ENCODE data around the gene NGEF.

The NGEF gene

DNA sequence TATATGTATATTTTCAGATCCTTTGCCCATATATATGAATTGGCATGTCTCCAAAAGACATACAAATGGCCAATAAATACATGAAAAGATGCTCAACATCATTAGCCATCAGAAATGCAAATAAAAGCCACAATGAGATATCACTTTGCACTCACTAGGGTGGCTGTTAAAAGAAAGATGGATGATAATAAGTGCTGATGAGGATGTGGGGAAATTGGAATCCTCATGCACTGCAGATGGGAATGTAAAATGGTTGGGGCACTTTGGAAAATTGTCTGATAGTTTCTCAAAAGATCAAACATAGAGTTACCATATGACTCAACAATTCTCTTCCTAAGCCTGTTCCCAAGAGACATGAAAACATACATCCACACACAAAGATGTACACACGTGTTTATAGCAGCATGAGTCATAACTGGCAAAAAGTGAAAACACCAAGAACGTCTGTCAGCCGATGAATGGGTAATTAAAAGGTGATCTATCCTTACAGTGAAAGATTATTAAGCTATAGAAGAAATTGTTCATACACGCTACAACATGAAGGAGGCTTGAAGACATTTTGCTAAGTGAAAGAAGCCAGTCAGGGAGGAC, 19.7 kb downstream of the NGEF start:
- no peak for DNase-seq

DNA sequence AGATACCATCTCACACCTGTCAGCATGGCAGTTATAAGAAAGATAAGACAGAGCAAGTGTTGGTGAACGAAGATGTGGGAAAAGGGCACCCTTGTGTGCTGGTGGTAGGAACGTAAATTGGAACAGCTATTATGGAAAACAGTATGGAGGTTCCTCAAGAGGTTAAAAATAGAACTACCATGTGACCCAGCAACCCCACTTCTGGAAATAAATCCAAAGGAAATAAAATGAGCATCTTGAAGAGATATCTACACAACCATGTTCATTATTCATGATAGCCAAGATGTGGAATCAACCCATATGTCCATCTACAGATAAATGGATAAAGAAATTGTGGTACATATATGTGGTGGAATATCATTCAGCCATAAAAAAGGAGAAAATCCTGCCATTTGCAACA, 26.9 kb downstream of the NGEF start:
- DNase-seq: no peak

DNA sequence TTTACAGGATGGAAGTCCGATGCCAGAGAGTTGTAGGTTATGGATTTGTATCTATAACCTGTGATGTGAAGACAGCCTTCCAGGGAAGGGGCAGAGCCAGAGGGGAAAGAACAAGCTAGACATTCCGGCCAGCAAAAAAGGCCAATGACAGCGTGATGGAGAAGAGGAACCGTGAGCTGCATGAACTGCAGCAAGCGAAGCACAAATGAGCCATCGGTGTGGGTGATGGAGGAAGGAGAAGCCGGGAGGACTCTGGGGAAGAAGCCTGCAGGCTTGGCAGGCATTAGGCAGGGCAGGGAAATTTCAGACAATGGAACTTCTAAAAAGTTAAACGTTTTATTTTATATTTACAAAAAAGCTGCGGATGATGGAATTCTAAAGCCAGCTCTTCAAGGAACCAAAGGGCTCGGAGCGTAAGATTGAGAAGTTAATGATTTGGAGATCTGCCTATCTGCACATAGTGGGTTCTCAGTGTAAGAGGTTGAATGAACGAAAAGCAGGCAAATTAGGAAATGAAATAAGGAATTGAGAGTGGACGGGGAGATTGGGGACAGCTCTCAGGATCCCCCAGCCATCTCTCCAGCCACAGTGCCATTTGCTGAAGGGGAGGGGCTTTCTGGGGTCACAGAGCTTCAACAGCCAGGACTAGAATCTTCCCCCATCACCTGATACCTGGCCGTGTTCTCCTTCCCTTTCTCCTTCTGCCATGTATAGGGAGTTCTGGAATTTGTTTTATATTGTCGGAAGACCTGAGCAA, 28.4 kb downstream of the NGEF start:
- no peak for DNase-seq

DNA sequence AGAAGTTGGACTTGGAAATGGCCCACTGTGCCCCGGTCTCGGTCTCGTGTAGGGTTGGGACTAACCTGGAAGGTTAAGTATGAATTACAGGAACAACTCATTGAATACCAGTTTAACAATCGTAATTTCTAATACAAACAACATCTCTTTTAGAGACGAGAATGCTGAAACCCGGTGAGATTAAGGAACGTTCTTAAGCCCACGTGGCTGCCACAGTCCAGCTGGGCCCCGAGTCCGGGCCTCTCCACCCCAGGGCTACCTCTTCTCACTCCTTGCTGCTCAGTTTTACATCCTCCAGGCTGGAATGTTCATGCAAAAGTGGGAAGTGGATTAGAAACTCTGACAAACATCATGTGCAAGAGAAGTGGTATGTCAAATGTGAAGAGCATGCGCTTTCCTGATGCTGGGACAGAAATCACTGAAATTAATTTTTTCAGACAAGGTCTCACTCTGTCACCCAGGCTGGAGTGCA, 29.4 kb downstream of the NGEF start:
- DNase-seq: no peak

DNA sequence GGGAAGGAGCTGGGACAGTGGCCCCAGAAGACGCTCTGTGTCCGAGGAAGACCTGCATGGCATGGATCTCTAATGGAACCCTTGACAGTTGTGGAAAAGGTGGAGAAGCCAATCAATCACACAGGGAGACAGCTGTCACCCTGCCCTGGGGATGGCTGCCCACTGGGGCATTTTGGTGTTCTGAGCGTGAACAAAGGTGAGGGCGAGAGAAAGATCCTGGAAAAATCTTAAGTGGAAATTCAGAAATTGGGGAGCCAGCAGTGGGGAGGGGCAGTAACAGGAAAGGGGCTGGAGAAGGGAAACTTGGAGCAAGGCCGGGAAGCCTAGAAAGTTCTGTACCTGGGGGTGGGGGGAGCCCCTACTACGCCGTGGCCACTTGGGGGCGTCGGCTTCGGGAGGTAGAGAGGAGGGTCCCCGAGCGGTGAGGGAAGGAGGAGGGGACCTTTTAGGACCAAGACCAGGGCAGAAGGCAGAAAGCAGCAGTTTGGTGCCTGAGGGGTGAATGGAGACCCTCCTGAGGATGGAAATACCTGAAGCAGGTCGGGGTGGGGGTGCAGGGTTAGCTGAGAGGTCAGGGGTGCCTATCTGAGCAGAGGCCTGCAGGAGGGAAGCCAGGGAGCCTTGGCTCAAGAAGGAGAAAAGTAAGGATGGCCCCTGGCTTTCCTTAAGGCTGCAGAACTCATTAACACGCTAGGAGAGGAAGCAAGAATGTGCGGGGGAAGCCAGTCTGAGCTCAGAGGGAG, 30.0 kb downstream of the NGEF start:
- DNase-seq: no peak

DNA sequence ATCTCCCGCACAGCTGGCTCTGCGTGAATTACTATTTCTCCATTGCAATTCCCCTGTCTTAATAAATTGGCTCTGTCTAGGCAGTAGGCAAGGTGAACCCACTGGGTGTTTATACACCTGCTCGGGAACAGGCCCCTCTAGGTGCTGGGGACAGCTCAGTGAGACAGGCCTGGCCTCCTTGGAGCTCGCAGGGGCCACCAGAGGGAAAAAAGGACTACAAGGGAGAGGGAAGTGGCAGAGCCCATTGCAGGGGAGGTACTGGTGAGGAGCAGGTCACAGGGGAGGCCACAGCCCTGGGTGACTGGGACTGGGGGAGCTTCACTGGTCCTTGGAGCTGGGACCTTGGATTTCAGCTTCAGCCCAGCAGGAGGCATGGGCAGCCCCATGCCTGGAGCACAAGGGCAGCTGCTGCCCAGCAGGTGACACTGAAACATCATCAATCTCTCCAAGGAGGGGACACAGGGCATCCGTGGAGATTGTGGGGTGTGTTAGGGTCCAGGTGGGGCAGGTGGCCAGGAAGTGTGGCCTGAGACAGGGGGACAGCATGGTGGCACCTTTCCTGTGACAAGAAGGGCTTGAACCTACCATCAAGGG, 31.2 kb downstream of the NGEF start:
- no peak for DNase-seq

DNA sequence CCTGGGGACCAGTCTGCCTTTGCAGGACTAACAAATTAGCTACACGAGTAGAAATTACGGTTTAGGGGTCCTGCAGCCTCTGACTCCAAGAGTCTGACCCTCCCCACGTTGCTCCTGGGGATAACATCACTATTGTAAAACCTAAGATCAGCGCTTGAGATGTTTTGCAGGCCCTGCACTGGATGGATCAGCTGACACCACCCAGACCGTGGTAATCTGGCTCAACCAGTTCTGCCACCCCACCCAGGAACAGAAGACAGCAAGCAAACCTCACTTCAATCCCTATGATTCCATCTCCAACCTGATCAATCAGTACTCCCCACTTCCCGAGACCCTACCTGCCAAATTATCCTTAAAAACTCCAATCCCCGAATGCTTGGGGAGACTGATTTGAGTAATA, 31.7 kb downstream of the NGEF start:
- no peak for DNase-seq

DNA sequence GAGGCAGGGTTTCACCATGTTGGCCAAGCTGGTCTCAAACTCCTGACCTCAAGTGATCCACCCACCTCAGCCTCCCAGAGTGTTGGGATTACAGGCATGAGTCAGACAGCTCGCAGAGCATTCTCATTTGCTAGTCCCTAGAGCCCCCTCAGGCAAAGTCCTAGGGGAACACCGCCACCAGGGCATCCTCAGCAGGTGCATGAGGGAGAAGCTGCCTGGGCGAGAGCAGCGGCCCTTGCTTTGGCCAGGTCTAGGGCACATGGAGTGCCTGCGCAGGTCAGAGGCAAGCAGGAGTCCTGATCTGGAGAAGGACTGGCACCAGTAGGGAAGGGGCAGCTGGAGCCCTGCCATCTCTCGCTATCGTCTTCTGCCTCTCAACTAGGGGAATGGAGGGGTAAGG, 32.4 kb downstream of the NGEF start:
- no peak for DNase-seq

DNA sequence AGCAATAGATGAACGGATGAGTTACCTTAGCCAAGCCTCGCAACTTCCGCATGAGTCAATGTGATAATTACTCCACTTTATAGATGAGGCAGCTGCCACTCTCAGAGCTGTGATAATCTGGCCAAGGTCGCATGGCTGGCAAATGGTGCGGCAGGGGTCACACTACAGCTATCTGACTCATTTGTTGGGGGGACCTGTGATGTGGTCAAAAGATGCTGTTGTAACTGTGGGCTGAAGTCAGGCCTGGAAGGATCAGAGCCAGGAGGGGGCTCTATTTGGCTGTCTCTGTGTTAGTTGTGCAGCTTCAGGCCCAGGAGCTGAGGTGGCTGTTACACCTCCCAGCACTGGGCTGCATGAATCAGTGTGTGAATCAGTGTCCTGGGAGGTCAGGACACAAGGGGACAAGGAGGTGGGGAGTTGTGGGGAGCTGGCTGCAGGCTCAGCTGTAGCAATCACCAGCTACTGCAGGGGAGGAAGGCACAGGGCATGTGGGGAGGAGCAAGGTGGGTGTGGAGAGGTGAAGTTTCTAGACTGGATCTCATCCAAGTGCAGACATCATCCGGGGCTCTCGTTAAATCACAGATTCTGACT, 33.1 kb downstream of the NGEF start:
- DNase-seq: no peak

DNA sequence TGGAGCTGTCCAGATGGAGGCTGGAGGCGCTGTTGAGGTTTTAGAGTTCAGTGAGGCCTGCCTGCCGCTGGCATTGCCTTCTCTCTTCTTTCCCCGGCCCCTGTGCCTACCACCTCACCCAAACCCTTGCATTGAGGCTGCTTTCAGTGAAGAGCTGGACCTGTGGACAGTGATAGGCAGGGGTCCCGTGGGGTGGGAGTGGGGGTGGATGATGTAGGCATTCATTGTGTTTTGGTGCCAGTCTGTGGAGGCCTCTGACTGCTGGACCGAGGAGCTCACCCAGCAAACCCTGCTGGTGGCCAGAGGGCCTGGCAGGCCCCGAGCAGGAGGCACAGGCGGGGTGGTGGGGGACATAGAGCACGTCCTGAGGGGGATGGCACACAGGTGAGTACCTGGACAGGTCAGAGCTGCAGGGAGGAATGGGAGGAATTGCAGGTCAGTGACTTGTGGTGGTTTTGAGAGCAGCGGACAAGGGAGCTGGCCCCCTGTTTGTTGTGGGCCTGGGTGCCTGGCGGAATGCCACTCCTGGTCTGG, 35.6 kb downstream of the NGEF start:
- DNase-seq: no peak

DNA sequence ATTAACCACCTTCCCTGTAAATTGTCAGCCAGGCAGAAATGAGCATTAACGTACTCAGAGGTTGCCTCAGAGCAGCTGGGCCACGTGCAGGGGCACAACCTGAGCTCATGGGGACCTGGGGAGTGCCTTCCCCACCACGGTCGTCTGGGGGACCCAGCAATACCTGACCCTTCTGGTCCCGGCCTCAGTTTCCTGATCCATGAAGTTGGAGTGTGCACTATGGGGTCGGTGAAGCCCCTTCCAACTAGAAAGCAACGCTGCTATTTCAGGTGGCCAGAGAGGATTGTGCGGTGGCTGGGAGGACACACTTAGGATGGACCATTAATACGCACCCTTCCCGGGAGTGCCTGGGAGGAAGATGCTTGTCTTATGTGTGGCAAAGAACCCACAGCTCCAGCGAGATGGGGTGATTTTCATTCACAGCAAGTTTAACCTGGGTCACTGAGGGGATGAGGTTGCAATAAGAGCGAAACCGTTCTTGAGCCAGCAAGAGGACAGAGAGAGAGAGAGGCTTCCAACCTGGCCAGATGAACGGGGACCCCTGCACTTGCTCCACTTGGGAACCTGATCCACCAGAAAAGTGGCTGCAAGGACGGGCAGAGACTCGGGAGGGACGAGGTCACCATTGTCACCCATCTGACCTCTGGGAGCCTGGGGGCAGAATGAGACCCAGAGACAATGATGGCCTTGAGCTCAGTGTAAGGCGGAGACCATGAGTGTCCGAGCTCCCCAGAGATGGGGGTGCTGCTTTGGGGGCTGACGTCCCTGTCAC, 36.2 kb downstream of the NGEF start:
- DNase-seq: no peak

DNA sequence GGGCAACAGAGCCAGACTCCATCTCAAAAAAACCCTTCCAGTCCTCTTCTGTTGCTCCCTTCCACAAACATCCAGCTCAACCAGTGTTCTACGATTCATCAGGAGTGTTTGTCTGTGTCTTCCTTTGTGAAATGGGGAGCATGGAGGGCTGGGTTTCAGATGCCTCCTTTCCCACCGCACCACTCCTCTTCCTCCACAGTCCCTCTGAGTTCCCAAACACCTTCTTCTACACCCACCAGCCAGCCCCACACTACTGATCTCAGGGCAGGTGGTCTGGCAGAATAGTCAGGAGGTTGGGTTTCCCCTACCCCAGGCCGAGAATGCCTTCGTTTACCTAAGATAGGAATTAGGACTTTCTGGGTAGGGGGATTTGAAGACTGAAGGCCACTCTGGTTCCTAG, 36.9 kb downstream of the NGEF start:
- no peak for DNase-seq

DNA sequence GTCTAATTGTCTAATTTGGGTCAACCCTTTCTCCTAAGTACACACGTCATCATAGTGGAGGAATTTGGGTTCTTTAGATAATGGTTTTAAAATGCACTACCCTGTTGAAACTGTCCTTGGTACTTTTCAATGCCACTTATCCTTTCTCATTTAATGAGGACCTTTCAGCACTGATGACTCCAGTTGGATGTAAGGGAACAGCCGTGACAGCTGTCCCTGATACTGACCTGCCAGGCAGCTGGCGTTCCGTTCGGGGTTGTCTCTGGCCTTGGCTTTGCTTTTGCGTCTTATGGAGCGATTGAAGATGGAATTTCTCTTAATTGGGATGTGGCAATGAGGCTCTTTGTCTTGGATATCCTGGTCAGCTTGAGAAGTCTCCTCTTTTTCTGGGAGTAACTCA, 38.7 kb downstream of the NGEF start:
- DNase-seq: no peak

DNA sequence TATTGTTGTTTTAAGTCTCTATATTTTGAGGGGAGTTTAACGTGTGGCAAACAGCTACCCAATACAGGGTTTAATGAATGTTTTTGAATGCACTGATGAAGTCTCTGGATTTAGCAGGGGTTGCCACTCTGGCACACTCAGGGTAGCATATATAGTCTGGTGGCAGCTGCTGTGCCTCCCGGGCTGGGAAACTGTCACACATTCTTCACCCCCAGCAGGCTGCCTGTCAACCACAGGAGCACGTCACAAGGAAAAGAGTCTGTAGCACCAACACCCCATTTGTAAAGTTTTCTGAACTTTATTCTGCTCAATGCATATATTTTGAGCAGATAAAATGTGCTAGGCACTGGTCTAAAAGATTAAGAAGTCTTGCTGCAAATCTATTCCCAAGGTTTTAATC, 39.3 kb downstream of the NGEF start:
- no peak for DNase-seq

DNA sequence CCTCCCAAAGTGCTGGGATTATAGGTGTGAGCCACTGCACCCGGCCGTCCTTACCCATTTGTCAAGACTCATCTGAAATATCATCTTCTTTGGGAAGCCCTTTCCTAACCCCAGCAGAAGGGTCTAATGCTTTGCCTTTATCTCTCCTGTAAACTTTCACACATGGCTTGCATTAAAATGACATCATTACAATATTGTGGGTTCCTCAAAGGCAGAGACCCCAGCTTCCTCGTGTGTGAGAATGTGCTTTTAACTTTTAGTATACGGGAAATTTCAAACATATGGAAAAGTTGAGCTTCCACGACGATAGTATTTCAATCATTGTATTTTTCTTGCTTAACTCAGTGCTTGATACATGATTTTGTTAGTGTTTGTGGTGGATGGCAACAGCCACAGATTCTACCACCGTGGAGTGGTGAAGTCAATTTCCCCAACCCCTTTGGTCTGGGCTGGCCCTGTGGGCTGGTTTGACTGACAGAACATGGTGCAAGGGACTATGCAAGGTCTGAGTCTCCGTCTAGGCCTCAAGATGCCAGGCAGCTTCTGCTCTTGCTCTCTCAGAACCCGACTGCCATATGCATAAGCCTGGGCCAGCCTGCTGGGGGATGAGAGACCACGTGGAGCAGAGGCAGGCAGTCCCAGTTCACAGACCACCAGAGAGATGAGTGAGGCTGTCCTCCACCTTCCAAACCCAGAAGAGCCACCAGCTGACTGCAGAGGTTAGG, 39.9 kb downstream of the NGEF start:
- DNase-seq: no peak

DNA sequence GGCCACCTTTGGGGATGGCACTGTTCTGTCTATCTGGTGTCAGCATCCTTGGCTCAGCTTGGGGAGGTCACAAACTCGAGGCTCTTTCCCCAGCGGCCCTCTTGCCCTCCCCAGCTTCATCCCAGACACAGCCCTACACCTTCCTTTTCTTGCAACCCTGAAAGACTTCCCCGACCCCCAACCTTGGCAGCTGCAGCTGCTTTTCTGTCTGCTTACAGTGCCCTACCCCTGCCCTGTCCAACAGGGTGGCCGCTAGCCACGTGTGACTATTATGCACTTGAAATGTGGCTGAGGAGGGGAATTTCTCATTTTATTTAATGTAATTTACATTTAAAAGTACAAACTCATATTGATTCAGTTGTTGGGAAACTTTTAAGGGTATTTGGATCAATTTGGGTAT, 41.3 kb downstream of the NGEF start:
- no peak for DNase-seq

DNA sequence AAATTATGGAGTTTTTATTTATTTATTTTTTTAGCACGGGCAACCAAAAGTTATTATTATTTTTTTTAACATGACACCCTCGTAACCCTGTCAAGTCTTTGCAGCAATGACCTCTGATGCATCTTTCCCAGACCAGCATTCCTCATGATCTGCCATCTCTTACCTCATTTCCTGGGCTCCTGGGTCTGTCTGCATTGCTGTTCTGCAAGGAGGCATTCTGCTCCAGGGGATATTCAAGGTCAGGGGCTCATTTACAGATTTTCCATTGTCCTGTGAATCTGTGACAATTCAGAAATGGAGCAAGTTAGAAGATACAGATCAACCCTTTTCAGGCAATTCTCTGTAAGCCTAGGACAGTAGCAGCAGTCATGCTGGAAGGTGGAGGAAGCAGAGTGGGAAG, 43.0 kb downstream of the NGEF start:
- DNase-seq: no peak

DNA sequence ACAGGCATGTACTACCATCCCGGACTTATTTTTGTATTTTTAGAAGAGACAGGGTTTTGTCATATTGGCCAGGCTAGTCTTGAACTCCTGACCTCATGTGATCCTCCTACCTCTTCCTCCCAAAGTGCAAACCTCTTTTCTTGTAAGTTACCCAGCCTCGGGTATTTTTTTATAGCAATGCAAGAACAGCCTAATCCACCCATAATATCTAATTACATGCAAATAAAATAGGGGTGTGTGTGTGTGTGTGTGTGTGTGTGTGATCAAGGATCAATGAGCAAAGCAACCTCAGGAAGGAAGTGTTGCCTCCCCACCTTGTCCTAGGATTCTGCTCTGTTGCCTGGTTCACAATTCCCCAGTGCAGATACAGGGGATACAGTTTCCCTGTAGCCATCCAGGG, 45.6 kb downstream of the NGEF start:
- DNase-seq: no peak

DNA sequence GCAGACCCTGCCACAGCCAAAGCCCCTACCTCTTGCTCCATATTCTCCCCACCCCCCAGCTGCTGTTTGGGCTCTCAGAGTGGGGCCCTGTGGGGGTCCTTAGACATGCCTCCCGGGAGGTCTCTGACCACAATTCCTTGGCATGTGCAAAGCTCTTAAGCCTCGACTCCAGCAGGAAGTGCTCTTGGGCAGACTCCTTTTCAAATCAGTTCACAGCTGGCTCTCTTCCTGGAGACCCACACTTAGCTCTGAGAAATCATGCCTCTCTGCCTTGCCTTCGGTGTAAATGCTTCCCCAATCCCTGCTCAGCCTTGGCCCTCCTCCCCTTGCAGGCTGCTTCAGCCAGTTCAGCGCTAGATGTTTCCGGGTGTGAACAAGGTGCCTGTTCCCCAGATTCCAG, 46.9 kb downstream of the NGEF start:
- no peak for DNase-seq

DNA sequence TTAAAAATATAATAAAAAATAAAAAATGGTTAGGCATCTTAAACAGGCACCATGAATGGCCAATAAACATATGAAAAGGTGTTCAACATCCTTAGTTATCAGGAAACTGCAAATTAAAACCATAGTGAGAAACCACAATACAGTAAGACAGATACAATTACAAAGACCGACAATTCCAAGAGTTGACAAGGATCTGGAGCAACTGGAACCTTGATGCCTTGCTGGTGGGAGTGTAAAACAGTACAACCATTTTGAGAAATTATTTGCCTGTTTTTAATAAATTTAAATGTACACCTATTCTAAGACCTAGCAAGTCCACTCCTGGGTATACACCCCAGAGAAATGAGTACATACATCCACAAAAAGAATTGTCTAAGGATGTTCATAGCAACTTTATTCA, 49.1 kb downstream of the NGEF start:
- no peak for DNase-seq

DNA sequence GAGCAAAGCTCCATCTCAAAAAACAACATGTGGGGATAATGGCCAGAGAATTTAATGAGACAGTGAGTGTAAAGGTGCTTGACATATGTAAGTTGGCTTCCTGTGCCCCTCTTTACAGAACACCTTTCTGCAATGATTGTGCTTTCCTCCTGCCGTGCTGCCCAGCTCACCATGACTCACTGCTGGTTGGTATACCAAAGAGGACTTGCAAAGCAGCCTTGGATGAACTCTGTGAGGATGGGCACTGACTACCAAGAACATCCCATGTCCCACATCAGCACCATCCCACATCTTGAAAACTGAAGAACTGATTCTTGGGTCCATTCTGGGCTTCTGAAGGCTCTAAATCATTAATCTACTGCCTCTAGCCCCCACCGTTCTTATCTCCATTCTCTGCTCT, 52.2 kb downstream of the NGEF start:
- no peak for DNase-seq

DNA sequence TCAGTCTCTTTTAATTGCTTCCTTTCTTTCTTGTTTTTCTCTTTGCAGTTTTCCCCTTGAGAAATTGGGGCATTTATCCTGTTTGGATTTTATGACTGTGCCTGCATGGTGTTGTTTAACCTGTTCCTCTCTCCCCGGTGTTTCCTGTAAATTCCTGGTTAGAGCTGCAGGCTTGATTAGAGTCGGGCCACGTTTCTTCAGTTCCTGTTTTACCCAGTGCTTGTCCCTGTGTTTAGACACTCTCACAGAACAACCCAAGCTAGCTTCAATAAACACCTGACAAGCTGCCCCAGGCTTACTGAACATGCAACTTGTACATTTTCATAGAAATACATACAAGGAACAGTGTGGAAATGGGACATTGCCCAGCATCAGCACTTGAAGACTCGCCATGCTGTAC, 53.9 kb downstream of the NGEF start:
- DNase-seq: no peak

All from amniotic stem cell (primary cell).